HG03135 (cell line): ENCODE data around the gene NR6A1.
"Not testable (repeated sequence)": the region's sequence is repeated elsewhere in the genome, so short reads cannot be mapped to it uniquely, and the experiment has no call there.

Experiments
- ATAC-seq: cut with Tn5 transposase; IDR thresholded peaks from one replicate; pipeline ENCODE4 v1.9.1; 2021; ENCODE audit warnings: mild to moderate bottlenecking, moderate library complexity; ENCODE audit not compliant: unreplicated experiment

The NR6A1 gene

GRCh38 chr9:124761710-124762109 lies 9.4 kb downstream of the NR6A1 start:
- no peak for ATAC-seq

- no peak for ATAC-seq
These were observed 9.9 kb downstream of the NR6A1 start for GRCh38 chr9:124761196-124761595.

GRCh38 chr9:124760719-124761118 lies 10.4 kb downstream of the NR6A1 start:
- no peak for ATAC-seq

GRCh38 chr9:124759327-124759726 lies 11.8 kb downstream of the NR6A1 start:
- ATAC-seq, result no peak

- ATAC-seq, result no peak
These were observed 12.4 kb downstream of the NR6A1 start for GRCh38 chr9:124758691-124759090.

DNA sequence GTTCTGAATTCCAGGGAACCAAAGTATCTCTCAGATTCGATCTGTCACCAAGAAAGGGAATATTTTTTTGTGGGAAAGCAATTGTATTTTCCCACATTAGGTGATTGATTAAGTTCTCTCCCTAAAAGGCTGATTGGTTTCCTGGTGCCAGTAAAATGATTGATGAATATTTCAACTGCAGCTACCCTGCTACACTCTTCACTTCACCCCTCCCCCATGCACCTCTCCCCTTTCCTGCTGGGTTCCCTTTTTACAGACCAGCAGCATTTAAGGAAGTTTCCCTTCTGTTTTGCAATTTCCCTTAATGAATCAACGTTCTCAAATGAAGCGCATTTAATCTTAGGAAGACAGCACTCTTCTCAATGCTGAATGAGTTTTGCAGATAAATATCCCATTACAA lies 13.1 kb downstream of the NR6A1 start:
- no peak for ATAC-seq

DNA sequence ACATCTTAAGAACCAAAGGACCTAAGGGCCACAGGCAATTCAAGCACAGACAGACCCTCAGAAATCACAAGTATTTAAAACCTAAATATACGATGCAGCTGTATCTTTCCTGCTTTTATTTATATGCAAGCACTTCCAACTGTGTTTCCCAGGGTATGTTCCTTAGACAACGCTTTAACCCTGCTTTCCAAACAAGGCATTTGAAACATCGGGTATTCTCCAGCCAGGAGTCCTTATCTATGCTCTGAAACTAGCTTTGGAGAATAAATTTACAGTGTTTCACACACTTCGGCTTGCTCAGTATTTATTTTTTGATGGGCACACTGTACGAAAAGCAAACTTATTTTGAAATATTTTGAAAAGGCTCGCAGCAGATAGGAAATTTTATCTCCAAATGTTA lies 13.5 kb downstream of the NR6A1 start:
- ATAC-seq, result no peak

DNA sequence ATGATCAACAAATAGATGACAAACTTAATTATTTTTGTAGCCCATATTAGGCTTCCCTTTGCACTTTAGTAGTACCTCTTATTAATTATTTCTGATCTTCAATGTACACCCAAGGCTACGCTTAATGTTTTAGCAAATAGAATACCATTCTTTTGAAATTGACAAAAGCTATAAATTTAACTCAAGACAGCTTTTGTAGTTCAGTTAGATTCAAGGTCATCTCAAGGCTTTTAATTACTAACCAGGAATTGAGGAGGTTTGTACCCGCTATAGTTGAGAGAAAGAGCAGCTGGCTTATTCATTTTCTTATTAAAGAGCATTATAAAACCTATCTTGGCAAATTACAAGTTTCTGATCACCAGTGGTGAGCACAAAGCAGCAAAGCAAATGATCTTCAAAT lies 15.1 kb downstream of the NR6A1 start:
- no peak for ATAC-seq

DNA sequence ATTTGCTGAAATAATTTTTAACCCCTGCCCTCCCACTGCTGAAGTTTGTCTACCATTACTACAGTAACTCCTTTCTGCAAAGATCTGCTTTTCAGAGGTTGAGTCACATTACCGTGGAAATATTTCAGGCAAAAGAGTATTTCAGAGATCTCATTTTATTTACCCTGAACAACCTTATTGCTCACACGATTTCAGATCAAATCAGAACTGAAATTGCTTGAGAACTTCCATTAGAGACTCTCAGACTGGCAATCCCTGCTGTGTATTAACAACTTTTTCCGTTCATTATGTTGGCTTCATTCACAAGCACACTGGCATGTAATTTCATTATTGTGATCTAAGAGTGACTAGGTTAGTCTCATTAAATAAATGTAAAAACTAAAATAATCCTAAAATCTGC lies 16.1 kb downstream of the NR6A1 start:
- no peak for ATAC-seq

DNA sequence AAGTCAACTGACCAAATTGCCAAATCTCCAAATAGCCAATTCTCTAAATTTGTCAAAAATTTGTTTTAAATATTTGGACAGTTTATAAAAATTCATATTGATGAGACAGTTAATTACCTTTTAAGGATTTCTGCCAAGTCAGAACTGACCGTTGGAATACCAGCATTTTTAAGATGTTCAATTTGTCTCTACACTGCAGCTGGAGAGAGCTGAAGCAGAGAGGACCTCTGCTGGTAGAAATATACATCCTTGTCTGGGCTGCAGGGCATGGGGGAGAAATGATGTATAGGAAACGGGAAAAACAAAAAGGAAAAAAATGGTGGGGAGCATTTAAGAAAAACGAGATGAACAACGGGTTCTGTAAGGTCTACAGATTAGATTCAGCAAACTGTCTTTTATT lies 16.8 kb downstream of the NR6A1 start:
- ATAC-seq, result no peak

DNA sequence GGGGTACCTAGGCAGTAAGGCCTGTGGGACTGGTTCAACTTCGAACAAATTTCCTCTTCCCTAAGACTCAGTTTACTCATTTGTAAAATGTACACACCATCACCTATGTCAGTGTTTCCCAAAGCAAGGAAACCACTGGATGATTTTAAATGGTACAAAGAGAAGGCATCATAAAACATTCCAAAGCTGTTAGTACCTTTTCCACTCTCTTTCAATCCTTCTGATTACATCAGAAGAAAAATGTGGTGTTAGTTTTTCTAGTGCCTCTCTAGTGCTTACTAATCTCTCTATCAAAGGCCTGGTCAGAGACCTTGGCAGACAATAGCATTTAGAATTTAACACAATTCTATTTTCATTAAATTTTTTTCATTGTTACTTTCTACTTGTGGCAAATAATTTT lies 18.1 kb downstream of the NR6A1 start:
- ATAC-seq, result no peak

GRCh38 chr9:124749781-124750180 lies 21.3 kb downstream of the NR6A1 start:
- no peak for ATAC-seq

- no peak for ATAC-seq
These were observed 21.8 kb downstream of the NR6A1 start for GRCh38 chr9:124749284-124749683.

GRCh38 chr9:124747065-124747464 lies 24.0 kb downstream of the NR6A1 start:
- no peak for ATAC-seq

DNA sequence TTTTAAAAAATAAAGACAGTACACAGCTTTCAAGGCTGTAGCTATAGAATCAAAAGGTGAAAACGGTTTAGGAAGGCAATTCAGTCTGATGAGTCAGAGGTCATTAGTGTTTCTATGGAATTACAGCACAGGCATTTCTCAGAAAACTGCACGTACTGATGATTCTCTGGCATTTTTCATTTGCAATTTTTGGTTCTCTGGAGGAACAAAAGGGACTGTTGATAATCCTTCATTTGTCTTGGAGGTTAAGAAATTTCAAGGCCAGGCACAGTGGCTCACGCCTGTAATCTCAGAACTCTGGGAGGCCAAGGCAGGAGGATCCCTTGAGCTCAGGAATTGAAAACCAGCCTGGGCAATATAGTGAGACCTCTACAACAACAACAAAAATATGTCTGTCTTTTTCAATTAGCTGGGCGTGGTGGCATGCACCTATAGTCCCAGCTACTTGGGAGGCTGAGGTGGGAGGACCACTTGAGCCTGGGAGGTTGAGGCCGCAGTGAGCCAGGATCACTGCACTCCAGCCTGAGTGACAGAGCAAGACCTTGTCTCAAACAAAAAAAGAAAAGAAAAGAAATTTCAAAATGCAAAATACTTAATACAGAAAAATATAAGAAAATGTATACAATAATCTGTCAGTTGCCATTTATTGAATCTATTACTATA lies 27.3 kb downstream of the NR6A1 start:
- ATAC-seq, result no peak

DNA sequence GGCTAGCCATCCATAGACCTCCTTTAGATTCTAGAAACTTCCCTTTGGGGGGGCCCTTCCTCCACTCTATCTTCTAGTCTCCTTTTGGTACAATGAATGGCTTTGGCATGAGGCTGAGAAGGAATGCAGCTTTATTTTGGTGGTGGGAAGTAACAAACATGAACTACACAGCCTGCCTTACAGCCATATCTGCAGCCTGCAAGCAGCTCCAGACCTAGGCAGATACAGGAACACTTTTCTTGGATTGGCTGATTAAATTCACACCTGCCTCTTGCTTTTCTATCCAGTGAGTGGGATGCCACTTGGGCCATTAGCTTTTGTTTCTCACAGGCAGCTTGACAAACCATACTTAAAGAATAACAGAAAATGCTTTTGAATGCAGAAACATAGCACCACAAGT lies 28.2 kb downstream of the NR6A1 start:
- ATAC-seq, result no peak

GRCh38 chr9:124741662-124742061 lies 29.4 kb downstream of the NR6A1 start:
- ATAC-seq, result no peak

DNA sequence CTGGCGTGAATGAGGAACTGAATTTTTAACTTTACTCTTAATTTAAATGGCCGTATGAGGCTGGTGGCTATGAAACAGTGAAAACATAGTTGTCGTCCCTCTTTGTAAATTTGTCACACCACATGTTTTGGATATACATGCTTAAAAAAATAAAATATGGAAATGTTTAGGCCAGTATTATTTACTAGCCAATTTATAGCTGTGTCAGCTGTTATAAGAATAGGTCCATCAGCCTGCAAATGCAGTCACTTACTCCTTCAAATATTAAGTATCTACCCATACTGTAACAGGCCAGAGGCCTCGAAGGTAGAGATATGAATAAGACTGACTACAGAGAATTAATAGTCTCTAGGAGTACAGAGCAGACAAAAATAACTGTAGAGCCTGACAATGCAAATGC lies 30.0 kb downstream of the NR6A1 start:
- no peak for ATAC-seq

- ATAC-seq, result no peak
These were observed 31.8 kb downstream of the NR6A1 start for GRCh38 chr9:124739360-124739759.

DNA sequence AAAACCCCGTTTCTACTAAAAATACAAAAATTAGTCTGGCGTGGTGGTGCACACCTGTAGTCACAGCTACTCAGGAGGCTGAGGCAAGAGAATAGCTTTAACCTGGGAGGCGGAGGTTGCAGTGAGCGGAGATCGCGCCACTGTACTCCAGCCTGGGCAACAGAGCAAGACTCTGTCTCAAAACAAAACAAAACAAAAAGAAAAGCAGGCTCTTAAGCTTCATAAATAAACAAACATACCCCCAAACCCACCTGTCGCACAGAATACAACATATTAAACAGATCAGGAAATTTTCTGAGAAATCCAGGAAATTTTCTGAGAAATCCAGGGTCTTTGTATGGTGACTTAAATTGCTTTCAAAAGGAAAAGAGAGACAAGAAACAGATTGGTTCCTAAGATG lies 33.0 kb downstream of the NR6A1 start:
- not testable (repeated sequence) for ATAC-seq

GRCh38 chr9:124735121-124735520 lies 36.0 kb downstream of the NR6A1 start:
- ATAC-seq, result no peak

- not testable (repeated sequence) for ATAC-seq
These were observed 36.4 kb downstream of the NR6A1 start for GRCh38 chr9:124734741-124735083.

DNA sequence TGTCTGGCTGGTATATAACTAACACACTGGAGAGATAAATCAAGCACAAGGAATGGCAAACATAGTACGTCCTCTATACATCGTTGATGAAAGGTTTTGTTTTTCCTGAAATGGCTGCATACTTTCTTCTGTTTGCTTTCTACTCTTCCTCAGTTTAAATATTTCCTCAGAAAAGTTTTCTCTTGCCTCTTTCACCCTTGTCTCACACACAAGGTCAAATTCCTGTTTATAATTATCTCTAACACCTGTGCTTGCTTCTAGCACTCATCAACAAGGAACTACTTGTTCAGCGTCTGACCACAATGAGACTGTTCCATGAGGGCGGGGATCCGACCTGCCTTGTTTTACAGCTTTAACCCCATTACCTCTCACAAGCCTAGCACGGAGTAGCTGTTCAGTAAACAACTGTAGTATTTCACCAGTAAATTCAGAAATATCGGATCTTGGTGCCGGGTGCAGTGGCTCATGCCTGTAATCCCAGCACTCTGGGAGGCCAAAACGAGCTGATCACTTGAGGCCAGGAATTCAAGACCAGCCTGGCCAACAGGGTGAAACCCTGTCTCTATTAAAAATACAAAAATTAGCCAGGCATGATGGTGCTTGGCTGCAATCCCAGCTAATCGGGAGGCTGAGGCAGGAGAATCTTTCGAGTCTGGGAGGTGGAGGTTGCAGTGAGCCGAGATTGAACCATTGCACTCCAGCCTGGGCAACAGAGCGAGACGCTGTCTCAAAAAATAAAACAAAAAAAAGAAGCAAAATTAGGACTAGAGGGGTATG lies 37.0 kb downstream of the NR6A1 start:
- no peak for ATAC-seq
